T-helper 22 cell (primary cell): Measurements from ENCODE around the gene ACOT13.
"Not testable (repeated sequence)": the region's sequence is repeated elsewhere in the genome, so short reads cannot be mapped to it uniquely, and the experiment has no call there.

Source experiments
- DNase-seq: peaks from one replicate; pipeline ENCODE4 v3.0.0-alpha.2; 2020; ENCODE audit warnings: low read depth

Gene ACOT13

GRCh38 chr6:24692415-24692814 is 25.5 kb downstream of the ACOT13 start:
- DNase-seq: no peak

- DNase-seq: no peak
These were observed 26.1 kb downstream of the ACOT13 start for GRCh38 chr6:24692848-24693592.

- no peak for DNase-seq
These were observed 27.3 kb downstream of the ACOT13 start for GRCh38 chr6:24694198-24694597.

DNA sequence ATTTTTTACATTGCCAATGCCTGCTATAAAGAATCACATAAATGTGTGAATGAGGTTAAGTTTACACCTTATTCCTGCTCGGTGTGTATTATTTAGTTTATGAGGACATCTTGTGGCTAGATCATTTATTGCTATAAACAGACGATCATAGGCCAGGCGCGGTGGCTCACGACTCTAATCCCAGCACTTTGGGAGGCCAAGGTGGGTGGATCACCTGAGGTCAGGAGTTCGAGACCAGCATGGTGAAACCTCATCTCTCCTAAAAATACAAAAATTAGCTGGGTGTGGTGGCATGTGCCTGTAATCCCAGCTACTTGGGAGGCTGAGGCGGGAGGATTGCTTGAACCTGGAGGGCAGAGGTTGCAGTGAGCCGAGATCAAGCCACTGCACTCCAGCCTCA is 28.8 kb downstream of the ACOT13 start:
- DNase-seq: not testable (repeated sequence)

DNA sequence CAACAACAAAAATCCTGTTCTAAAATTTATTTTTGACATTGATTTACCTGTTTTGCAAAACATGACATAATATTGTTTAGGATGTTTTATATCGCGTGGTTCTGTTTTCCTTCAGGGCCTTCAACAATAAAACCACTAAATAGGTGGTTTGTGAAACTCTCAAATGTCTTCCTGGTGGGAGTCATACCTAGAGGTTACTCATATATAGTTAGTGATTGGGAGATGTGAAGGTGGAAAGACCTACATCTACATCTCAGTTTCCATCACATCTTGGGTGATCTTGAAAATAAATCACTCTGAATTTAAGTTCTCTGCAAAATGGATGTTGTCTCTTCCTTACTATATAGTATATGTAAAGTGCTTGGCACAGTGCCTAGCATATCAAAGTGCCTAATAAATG is 29.2 kb downstream of the ACOT13 start:
- DNase-seq: no peak

DNA sequence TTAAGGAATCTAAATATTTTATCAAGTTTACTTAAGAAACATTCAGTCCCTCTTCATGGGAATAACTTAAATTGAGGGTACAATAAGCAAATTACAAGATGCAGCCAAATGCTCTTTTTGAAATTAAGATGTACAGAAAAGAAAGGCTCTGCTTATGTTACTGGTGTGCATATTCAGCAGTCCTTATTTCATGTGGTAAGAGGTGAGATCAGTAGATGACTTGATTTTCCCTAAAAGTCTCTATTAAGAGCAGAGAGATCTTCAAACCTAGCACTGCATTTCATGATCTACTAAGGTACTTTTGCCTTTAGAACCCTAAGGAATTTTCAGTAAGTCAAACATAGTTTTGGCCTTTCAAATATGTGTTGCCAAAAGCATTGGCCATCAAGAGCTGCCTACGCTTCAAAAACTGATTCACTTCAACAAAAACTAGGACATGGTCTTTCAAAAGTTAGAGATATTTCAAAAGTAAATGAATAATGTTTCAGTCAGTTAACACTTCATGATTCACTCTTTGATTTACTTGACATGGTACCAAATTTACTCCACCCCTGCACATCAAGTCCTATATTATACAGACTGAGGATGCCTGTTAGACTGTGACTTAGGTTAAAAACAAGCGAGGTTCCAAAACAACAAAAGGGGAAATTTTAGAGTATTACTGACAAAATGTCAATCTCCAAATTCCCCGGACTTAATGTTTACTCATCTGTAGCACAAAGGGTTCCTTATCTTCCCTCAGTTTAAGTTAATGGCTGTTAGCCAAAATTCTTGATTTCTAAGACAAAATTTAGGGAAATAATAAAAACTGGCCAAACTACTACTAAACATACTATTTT is 32.9 kb downstream of the ACOT13 start:
- DNase-seq: no peak

DNA sequence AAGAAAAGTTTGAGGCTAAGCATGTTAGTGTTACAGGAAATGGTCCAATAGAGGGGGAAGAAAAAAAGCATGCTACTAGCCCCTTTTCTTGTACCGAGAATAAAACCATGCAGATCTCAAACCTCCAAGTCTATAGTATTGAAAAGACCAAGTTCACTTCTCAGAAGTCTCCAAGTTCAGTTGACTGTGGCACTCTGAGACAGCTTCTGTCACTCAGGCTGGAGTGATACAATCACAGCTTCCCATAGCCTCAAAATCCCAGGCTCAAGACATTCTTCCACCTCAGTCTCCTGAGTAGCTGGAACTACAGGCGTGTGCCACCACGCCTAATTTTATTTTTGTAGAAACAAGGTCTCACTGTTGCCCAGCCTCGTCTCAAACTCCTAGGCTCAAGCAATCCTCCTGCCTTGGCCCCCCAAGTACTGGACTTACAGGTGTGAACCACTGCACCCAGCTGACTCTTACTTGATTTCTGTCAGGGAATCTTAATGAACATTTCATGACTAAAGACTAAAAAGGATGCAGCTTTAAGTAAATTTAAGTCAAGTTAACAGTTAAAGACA is 35.9 kb downstream of the ACOT13 start:
- no peak for DNase-seq

DNA sequence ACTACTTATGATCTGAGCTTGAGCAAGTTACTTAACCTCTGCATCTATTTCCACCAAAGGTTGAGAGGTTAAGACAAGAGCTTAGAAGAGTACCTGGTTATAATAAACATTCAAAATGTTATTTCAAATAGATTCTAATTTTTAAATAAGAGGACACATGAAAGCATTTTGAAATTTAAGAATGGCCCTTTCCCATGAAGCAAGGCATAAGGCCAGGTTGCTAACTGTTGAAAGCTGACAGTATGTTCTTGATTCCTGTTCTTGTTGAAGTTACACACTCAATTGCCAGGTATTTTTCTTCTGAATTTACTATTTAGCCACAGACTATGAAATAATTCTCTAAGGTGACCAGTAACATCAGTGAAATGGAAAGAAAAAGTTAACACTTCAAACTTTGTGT is 37.6 kb downstream of the ACOT13 start:
- no peak for DNase-seq

GRCh38 chr6:24708612-24709011 is 41.7 kb downstream of the ACOT13 start:
- no peak for DNase-seq

GRCh38 chr6:24709014-24709711 is 42.3 kb downstream of the ACOT13 start:
- no peak for DNase-seq

DNA sequence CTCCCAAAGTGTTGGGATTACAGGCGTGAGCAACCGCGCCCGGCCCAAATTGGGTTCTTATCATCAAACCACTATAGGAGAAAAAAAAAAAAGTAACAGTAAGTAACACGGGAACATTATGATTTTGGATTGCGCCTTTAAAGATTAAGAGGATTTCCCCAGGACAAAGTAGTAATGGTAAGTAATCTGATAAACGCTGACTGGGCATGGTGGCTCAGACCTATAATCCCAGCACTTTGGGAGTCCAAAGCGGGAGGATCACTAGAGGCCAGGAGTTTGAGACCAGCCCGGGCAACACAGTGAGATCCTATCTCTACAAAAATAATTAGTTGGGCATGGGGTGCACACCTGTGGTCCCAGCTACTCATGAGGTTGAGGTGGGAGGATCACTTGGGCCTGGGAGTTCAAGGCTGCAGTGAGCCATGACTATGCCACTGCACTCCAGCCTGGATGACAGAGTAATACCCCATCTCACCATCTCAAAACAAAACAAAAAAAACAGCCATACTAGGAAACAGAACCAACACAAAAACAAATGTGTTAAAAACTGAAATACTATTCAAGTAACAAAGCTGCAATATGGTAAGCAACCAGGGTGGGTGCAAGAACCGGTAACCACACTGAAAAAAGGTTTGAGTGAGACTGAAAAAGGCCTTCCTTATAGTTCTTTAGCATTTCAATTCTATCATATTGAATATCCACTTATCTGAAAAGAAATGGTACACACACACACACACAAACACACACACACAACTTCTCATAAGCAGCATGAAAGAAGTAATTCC is 43.8 kb downstream of the ACOT13 start:
- DNase-seq: no peak

- DNase-seq: not testable (repeated sequence)
These were observed 49.8 kb downstream of the ACOT13 start for GRCh38 chr6:24716602-24717148.

- no peak for DNase-seq
These were observed 51.7 kb downstream of the ACOT13 start for GRCh38 chr6:24718449-24719124.

- peak; percentile 19 for DNase-seq
These were observed 52.5 kb downstream of the ACOT13 start, which contains the start of gene C6orf62 for GRCh38 chr6:24719125-24719971. TSS of gene C6orf62 (minus strand) at chr6:24719154. CDS start at chr6:24718668, 486 bp downstream.

GRCh38 chr6:24720131-24720603 is 53.3 kb downstream of the ACOT13 start:
- DNase-seq: peak; percentile 67

- peak; percentile 100 for DNase-seq
These were observed 54.0 kb downstream of the ACOT13 start for GRCh38 chr6:24720604-24721460.

DNA sequence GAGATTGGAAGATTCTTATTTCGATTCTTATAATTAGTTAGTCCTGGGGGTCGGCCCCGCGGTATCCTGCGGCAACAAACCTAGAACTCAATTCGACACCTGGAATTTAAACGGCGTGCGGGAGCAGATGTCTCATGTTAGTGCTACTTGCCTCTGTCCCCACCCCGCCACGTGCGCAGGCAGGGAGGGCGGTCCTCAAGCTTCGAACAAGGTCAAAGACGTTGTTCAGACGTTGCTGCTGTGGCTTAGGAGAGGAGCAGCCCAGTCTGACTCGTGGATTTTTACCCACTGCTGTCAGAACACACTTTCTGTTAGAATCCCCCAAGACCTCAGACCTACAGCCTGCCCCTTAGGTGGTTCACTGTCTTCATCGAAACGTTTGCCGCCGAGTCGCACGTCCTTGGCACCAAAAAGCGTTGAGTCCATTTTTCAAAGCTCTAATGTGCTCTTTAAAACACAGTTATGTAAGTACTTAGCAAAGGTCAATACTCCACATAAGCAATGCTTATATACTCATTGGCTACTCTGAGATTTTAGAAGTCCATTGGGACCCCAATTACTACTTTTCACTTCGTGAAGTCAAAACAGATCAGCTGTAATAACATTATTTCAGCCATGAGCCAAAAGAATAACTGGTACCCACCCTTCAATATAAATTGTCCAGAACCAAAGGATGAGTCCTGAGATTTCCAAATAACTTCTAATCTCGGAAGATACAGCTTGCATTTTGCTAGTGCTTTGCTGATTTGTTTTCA is 54.8 kb downstream of the ACOT13 start:
- DNase-seq: no peak

- no peak for DNase-seq
These were observed 56.4 kb downstream of the ACOT13 start for GRCh38 chr6:24723270-24723669.
